Astrocyte (in vitro differentiated cells and primary cell): ENCODE results near the gene ARRDC3. TPM values are rescaled to one million over a fixed set of nuclear protein-coding genes. Genes with fewer than 3 reads are reported as not detected.
"Not testable (repeated sequence)": the region's sequence is repeated elsewhere in the genome, so short reads cannot be mapped to it uniquely, and the experiment has no call there.

Experiments
- DNase-seq: peaks from one replicate; pipeline ENCODE4 v3.0.0-alpha.2; 2010; ENCODE audit warnings: low read depth
- FAIRE-seq: peaks from 2 replicates; lab custom pipeline; 2011; peaks lifted over from hg19 to GRCh38; lab: Jason Lieb, UNC
- H2AFZ ChIP-seq: 2 replicates; pipeline ENCODE4 v1.6.0; 2012; ENCODE audit warnings: low read depth, low read length, inconsistent platforms
- H3K27ac ChIP-seq: 2 replicates; pipeline ENCODE4 v1.5.1; 2011; ENCODE audit warnings: low read depth, low read length, inconsistent platforms
- H3K27me3 ChIP-seq: 2 replicates; pipeline ENCODE4 v1.6.0; 2011; ENCODE audit warnings: low read length, inconsistent platforms; ENCODE audit not compliant: insufficient read depth
- H3K36me3 ChIP-seq: 2 replicates; pipeline ENCODE4 v1.5.1; 2011; ENCODE audit warnings: low read length, inconsistent platforms; ENCODE audit not compliant: insufficient read depth
- H3K4me1 ChIP-seq: 2 replicates; pipeline ENCODE4 v1.5.1; 2011; ENCODE audit warnings: low read length, inconsistent platforms; ENCODE audit not compliant: insufficient read depth
- H3K4me2 ChIP-seq: 2 replicates; pipeline ENCODE4 v1.6.0; 2012; ENCODE audit warnings: low read length, inconsistent platforms
- H3K4me3 ChIP-seq: 2 replicates; pipeline ENCODE4 v1.5.1; 2011; ENCODE audit warnings: low read depth, mild to moderate bottlenecking, low read length, inconsistent platforms; ENCODE audit not compliant: insufficient read depth
- H3K79me2 ChIP-seq: 2 replicates; pipeline ENCODE4 v1.6.0; 2012; ENCODE audit warnings: mild to moderate bottlenecking, low read length, inconsistent platforms; ENCODE audit not compliant: insufficient read depth
- H3K9ac ChIP-seq: 2 replicates; pipeline ENCODE4 v1.6.0; 2012; ENCODE audit warnings: mild to moderate bottlenecking, low read length, inconsistent platforms
- H3K9me3 ChIP-seq: 2 replicates; pipeline ENCODE4 v1.5.1; 2012; ENCODE audit warnings: low read depth, mild to moderate bottlenecking, low read length, inconsistent platforms; ENCODE audit not compliant: insufficient read depth
- H4K20me1 ChIP-seq: 2 replicates; pipeline ENCODE4 v1.6.0; 2012; ENCODE audit warnings: low read length, inconsistent platforms; ENCODE audit not compliant: insufficient read depth
- H3K27ac Mint-ChIP-seq: one replicate; pipeline ENCODE4 v1.8.0; 2021; ENCODE audit warnings: mild to moderate bottlenecking, mixed read lengths; ENCODE audit not compliant: unreplicated experiment
- H3K27me3 Mint-ChIP-seq: one replicate; pipeline ENCODE4 v1.8.0; 2021; ENCODE audit warnings: low read depth, mixed read lengths; ENCODE audit not compliant: unreplicated experiment
- H3K36me3 Mint-ChIP-seq: one replicate; pipeline ENCODE4 v1.8.0; 2021; ENCODE audit warnings: low read depth, mixed read lengths; ENCODE audit not compliant: unreplicated experiment
- H3K4me1 Mint-ChIP-seq: one replicate; pipeline ENCODE4 v1.8.0; 2021; ENCODE audit warnings: low read depth, mixed read lengths; ENCODE audit not compliant: unreplicated experiment
- H3K4me3 Mint-ChIP-seq: one replicate; pipeline ENCODE4 v1.8.0; 2021; ENCODE audit warnings: mild to moderate bottlenecking, moderate library complexity, mixed read lengths; ENCODE audit not compliant: unreplicated experiment
- H3K9me3 Mint-ChIP-seq: one replicate; pipeline ENCODE4 v1.8.0; 2021; ENCODE audit warnings: mild to moderate bottlenecking, mixed read lengths; ENCODE audit not compliant: unreplicated experiment
- EZH2 ChIP-seq: IDR thresholded peaks from 2 replicates; pipeline ENCODE4 v1.6.1; 2012; ENCODE audit warnings: mild to moderate bottlenecking, low read length, inconsistent platforms; ENCODE audit not compliant: insufficient read depth
- total RNA-seq: library from RNA; stranded (reverse); gene quantifications from 2 replicates; pipeline ENCODE4 v1.2.1, GENCODE V29; 2021
- TF ChIP-seq, protein P1 (sequence below): IDR thresholded peaks from 2 replicates; pipeline ENCODE4 v1.5.1; 2011; ENCODE audit warnings: low read depth, mild to moderate bottlenecking, inconsistent platforms, low read length, moderate library complexity; ENCODE audit not compliant: insufficient read depth

Gene ARRDC3
- total RNA-seq, 1 donor from 2014 or later = 94.7 TPM

DNA sequence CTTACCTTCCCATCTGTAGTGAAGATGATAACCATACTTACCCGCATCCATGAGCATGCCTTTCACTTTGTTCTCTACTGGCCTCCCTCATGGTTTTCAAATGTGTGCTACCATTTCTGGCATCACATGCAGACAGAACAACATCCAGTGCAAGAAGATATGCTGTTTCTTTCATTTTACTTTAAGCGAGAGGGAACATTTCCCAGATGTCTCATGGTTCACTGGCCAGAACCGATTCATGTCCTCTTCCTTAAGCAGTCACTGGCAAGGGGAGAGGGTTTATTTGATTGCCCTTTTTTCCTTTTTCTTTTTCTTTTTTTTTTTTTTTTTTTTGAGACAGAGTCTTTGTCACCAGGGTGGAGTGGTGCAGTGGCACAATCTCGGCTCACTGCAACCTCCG lies 37.7 kb downstream of the ARRDC3 start:
- DNase-seq = no peak
- Mint-ChIP-seq H3K4me3 (no peak overlapping the region), H3K27me3 (peaks cover 3% of the 10 kb centered on the region), H3K27ac (no peak overlapping the region), H3K4me1 (no peaks in the 10 kb centered on the region), H3K9me3 (peaks cover 6% of the 10 kb centered on the region), H3K36me3 (no peaks in the 10 kb centered on the region)
- Histone ChIP-seq H3K4me1 (no peaks in the 10 kb centered on the region), H2AFZ (no peak overlapping the region), H3K4me2 (no peak overlapping the region), H3K36me3 (no peaks in the 10 kb centered on the region), H3K27me3 (no peaks in the 10 kb centered on the region), H3K79me2 (no peaks in the 10 kb centered on the region), H4K20me1 (no peaks in the 10 kb centered on the region), H3K4me3 (no peak overlapping the region), H3K27ac (no peak overlapping the region), H3K9ac (no peak overlapping the region), H3K9me3 (no peaks in the 10 kb centered on the region)
- no peak for TF ChIP-seq EZH2
- TF ChIP-seq, protein P1, sequence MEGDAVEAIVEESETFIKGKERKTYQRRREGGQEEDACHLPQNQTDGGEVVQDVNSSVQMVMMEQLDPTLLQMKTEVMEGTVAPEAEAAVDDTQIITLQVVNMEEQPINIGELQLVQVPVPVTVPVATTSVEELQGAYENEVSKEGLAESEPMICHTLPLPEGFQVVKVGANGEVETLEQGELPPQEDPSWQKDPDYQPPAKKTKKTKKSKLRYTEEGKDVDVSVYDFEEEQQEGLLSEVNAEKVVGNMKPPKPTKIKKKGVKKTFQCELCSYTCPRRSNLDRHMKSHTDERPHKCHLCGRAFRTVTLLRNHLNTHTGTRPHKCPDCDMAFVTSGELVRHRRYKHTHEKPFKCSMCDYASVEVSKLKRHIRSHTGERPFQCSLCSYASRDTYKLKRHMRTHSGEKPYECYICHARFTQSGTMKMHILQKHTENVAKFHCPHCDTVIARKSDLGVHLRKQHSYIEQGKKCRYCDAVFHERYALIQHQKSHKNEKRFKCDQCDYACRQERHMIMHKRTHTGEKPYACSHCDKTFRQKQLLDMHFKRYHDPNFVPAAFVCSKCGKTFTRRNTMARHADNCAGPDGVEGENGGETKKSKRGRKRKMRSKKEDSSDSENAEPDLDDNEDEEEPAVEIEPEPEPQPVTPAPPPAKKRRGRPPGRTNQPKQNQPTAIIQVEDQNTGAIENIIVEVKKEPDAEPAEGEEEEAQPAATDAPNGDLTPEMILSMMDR = no peak
- FAIRE-seq = no peak

DNA sequence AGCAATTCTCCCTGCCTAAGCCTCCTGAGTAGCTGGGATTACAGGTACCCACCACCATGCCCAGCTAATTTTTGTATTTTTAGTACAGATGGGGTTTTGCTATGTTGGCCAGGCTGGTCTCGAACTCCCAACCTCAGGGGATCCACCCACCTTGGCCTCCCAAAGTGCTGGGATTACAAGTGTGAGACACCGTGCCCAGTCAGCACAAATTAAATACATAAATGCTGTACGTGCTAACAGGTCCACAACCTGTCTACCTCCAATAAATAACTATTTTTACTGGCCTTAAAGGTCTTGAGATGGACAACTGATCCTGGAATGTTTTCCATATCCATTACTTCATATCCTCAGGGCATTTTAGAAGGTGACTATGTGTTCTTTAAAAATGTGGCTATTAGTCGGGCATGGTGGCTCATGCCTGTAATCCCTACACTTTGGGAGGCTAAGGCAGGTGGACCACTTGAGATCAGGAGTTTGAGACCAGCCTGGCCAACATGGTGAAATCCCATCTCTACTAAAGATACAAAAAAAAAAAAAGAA lies 38.4 kb downstream of the ARRDC3 start:
- H3K9ac ChIP-seq, H3K9me3 Mint-ChIP-seq, H3K79me2 ChIP-seq, H4K20me1 ChIP-seq, H3K36me3 ChIP-seq, H3K27me3 Mint-ChIP-seq, H3K36me3 Mint-ChIP-seq, H3K4me2 ChIP-seq, H3K9me3 ChIP-seq, H3K4me3 Mint-ChIP-seq, H3K4me1 ChIP-seq, DNase-seq, FAIRE-seq, H2AFZ ChIP-seq, H3K4me3 ChIP-seq, H3K27ac ChIP-seq, H3K27ac Mint-ChIP-seq, H3K27me3 ChIP-seq, H3K4me1 Mint-ChIP-seq: not testable (repeated sequence)

DNA sequence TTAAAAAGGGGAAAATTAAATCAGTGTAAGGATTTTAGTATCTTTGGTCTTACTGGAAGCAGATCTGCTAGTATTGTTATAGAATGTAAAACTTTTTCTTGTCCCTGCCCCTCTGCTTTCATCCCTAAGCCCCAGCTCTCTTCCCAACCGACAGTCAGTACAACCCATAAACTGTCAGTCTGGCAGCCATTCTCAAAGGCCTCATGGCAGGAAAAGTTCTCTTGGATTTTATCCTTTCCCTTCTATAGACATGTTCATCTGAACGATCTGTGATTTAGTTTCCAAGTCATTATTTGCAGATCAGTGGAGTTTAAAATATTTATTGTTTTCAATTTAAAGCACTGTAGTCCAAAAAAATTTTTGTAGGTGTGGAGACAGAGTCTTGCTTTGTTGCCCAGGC lies 39.2 kb downstream of the ARRDC3 start:
- Mint-ChIP-seq H3K9me3 (peaks cover 6% of the 10 kb centered on the region), H3K4me1 (no peaks in the 10 kb centered on the region), H3K4me3 (no peak overlapping the region), H3K36me3 (no peaks in the 10 kb centered on the region), H3K27me3 (peaks cover 3% of the 10 kb centered on the region), H3K27ac (no peak overlapping the region)
- H3K27ac ChIP-seq = no peak overlapping the region
- H3K4me2 ChIP-seq = no peak overlapping the region
- DNase-seq (no peak), FAIRE-seq (no peak)
- no peaks in the 10 kb centered on the region for H3K27me3 ChIP-seq
- no peaks in the 10 kb centered on the region for H3K4me1 ChIP-seq
- H2AFZ ChIP-seq = no peak overlapping the region
- H3K79me2 ChIP-seq = no peaks in the 10 kb centered on the region
- no peaks in the 10 kb centered on the region for H3K9me3 ChIP-seq
- H4K20me1 ChIP-seq = no peaks in the 10 kb centered on the region
- no peaks in the 10 kb centered on the region for H3K36me3 ChIP-seq
- no peak overlapping the region for H3K9ac ChIP-seq
- TF ChIP-seq, protein P1 = no peak
- TF ChIP-seq EZH2 = no peak
- no peak overlapping the region for H3K4me3 ChIP-seq

DNA sequence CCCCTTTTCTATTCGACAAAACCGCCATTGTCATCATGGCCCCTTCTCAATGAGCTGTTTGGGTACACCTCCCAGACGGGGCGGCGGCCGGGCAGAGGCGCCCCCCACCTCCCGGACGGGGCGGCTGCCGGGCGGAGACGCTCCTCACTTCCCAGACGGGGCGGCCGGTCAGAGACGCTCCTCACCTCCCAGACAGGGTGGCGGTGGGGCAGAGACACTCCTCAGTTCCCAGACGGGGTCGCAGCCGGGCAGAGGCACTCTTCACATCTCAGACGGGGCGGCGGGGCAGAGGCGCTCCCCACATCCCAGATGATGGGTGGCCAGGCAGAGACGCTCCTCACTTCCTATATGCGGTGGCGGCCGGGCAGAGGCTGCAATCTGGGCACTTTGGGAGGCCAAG lies 40.2 kb downstream of the ARRDC3 start:
- not testable (repeated sequence) for H4K20me1 ChIP-seq, H3K9ac ChIP-seq, H3K4me3 Mint-ChIP-seq, H3K27me3 ChIP-seq, H3K9me3 Mint-ChIP-seq, H2AFZ ChIP-seq, H3K4me2 ChIP-seq, H3K36me3 Mint-ChIP-seq, H3K4me1 Mint-ChIP-seq, DNase-seq, H3K4me1 ChIP-seq, H3K27ac ChIP-seq, H3K9me3 ChIP-seq, H3K27me3 Mint-ChIP-seq, H3K79me2 ChIP-seq, H3K27ac Mint-ChIP-seq, FAIRE-seq, H3K4me3 ChIP-seq, H3K36me3 ChIP-seq
